Measurements from ENCODE around the gene LIN7A. TPM values are rescaled to one million over a fixed set of nuclear protein-coding genes. Genes with fewer than 3 reads are reported as not detected.

LIN7A gene
- total and polyA plus RNA-seq, 4 donors: 6.0 to 20.6 (median 9.1) TPM

- 36% methylated on average over 7 of the region's 7 CpGs for WGBS
- DNase-seq (ENCODE audit: low spot score): no peak
- no peaks in the 10 kb centered on the region for H3K9me3 ChIP-seq (ENCODE audit: control insufficient read depth in 4 of 4, low read length in 3 of 4)
- peak overlapping the region; percentile 82 to 94 (median 93) for H3K4me3 ChIP-seq (ENCODE audit: low read depth in 1 of 3, low read length in 3 of 3)
- peak overlapping the region; percentile 97 to 99 for H3K27ac ChIP-seq (ENCODE audit: low read depth in 1 of 2, low read length in 2 of 2)
- no peaks in the 10 kb centered on the region for H3K27me3 ChIP-seq (ENCODE audit: control insufficient read depth in 4 of 4, insufficient read depth in 4 of 4, low read length in 3 of 4)
- H3K9ac ChIP-seq (ENCODE audit: low read depth in 1 of 2, low read length in 2 of 2): peak overlapping the region in 1 of 2 donors; percentile 36
- no peaks in the 10 kb centered on the region for H3K36me3 ChIP-seq (ENCODE audit: control insufficient read depth in 4 of 4, insufficient read depth in 3 of 4, low read depth in 1 of 4, low read length in 3 of 4)
- TF ChIP-seq NR2F2 (IDR thresholded peaks at IDR 0.05) (no peak), FOXA2 (IDR thresholded peaks at IDR 0.05) (no peak), CTCF (IDR thresholded peaks at IDR 0.05; ENCODE audit: low read depth, low read length, missing input control) (no peak), RXRA (IDR thresholded peaks at IDR 0.05) (no peak), JUND (IDR thresholded peaks at IDR 0.05) (no peak), YY1 (IDR thresholded peaks at IDR 0.05) (no peak), EGR1 (IDR thresholded peaks at IDR 0.05; ENCODE audit: low read depth in 2 of 2) (no peak), HNF4G (IDR thresholded peaks at IDR 0.05) (no peak), FOXA1 (IDR thresholded peaks at IDR 0.05) (no peak), GABPA (IDR thresholded peaks at IDR 0.05 in 1 of 2, conservative IDR thresholded peaks at IDR 0.05 in 1 of 2) (no peak)
- TF ChIP-seq, protein P1, sequence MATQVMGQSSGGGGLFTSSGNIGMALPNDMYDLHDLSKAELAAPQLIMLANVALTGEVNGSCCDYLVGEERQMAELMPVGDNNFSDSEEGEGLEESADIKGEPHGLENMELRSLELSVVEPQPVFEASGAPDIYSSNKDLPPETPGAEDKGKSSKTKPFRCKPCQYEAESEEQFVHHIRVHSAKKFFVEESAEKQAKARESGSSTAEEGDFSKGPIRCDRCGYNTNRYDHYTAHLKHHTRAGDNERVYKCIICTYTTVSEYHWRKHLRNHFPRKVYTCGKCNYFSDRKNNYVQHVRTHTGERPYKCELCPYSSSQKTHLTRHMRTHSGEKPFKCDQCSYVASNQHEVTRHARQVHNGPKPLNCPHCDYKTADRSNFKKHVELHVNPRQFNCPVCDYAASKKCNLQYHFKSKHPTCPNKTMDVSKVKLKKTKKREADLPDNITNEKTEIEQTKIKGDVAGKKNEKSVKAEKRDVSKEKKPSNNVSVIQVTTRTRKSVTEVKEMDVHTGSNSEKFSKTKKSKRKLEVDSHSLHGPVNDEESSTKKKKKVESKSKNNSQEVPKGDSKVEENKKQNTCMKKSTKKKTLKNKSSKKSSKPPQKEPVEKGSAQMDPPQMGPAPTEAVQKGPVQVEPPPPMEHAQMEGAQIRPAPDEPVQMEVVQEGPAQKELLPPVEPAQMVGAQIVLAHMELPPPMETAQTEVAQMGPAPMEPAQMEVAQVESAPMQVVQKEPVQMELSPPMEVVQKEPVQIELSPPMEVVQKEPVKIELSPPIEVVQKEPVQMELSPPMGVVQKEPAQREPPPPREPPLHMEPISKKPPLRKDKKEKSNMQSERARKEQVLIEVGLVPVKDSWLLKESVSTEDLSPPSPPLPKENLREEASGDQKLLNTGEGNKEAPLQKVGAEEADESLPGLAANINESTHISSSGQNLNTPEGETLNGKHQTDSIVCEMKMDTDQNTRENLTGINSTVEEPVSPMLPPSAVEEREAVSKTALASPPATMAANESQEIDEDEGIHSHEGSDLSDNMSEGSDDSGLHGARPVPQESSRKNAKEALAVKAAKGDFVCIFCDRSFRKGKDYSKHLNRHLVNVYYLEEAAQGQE (IDR thresholded peaks at IDR 0.05): no peak
- TF ChIP-seq, protein P2, sequence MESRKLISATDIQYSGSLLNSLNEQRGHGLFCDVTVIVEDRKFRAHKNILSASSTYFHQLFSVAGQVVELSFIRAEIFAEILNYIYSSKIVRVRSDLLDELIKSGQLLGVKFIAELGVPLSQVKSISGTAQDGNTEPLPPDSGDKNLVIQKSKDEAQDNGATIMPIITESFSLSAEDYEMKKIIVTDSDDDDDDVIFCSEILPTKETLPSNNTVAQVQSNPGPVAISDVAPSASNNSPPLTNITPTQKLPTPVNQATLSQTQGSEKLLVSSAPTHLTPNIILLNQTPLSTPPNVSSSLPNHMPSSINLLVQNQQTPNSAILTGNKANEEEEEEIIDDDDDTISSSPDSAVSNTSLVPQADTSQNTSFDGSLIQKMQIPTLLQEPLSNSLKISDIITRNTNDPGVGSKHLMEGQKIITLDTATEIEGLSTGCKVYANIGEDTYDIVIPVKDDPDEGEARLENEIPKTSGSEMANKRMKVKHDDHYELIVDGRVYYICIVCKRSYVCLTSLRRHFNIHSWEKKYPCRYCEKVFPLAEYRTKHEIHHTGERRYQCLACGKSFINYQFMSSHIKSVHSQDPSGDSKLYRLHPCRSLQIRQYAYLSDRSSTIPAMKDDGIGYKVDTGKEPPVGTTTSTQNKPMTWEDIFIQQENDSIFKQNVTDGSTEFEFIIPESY (IDR thresholded peaks at IDR 0.05): no peak
- H3K4me1 ChIP-seq (ENCODE audit: control insufficient read depth in 4 of 4, insufficient read depth in 4 of 4, low read length in 3 of 4): peaks cover 3 to 22% (median 19%) of the 10 kb centered on the region in 4 donors
Observed at GRCh38 chr12:80938397-80938796, 663 bp upstream of the LIN7A start.

- H3K27ac ChIP-seq (ENCODE audit: low read depth in 1 of 2, low read length in 2 of 2): peak overlapping the region; percentile 97 to 99
- peak overlapping the region; percentile 82 to 93 for H3K9ac ChIP-seq (ENCODE audit: low read depth in 1 of 2, low read length in 2 of 2)
- peak overlapping the region; percentile 82 to 94 (median 93) for H3K4me3 ChIP-seq (ENCODE audit: low read depth in 1 of 3, low read length in 3 of 3)
- no peaks in the 10 kb centered on the region for H3K9me3 ChIP-seq (ENCODE audit: control insufficient read depth in 4 of 4, low read length in 3 of 4)
- DNase-seq (ENCODE audit: low spot score): peak; percentile 63
- H3K27me3 ChIP-seq (ENCODE audit: control insufficient read depth in 4 of 4, insufficient read depth in 4 of 4, low read length in 3 of 4): no peaks in the 10 kb centered on the region
- H3K36me3 ChIP-seq (ENCODE audit: control insufficient read depth in 4 of 4, insufficient read depth in 3 of 4, low read depth in 1 of 4, low read length in 3 of 4): no peaks in the 10 kb centered on the region
- 1% methylated on average over 67 of the region's 67 CpGs for WGBS
- H3K4me1 ChIP-seq (ENCODE audit: control insufficient read depth in 4 of 4, insufficient read depth in 4 of 4, low read length in 3 of 4): peaks cover 5 to 25% (median 19%) of the 10 kb centered on the region in 4 donors
- TF ChIP-seq TAF1 (conservative IDR thresholded peaks at IDR 0.05) (peak; percentile 82), RAD21 (IDR thresholded peaks at IDR 0.05) (peak; percentile 29 to 49), ATF3 (IDR thresholded peaks at IDR 0.05) (no peak), HNF4A (conservative IDR thresholded peaks at IDR 0.05) (peak; percentile 60 to 64), NR2F2 (IDR thresholded peaks at IDR 0.05) (peak; percentile 30), SP1 (IDR thresholded peaks at IDR 0.05) (peak; percentile 70), RXRA (IDR thresholded peaks at IDR 0.05) (peak; percentile 76 to 87), CTCF (IDR thresholded peaks at IDR 0.05; ENCODE audit: low read depth, low read length, missing input control) (no peak), YY1 (IDR thresholded peaks at IDR 0.05) (peak; percentile 91)
- TF ChIP-seq, protein P1 (IDR thresholded peaks at IDR 0.05): peak; percentile 86
Observed at GRCh38 chr12:80936642-80937390, 918 bp downstream of the LIN7A start.
